ENCODE results near the gene SCYL2. TPM values are rescaled to one million over a fixed set of nuclear protein-coding genes. Genes with fewer than 3 reads are reported as not detected.
A peak's percentile ranks its signal among the peaks of the same experiment; 100 is the strongest.

SCYL2 gene
- total and polyA plus RNA-seq, 10 of the 15 experiments (the other 5 are each of a cell fraction or from before 2014, with no cell fraction given): 5.4 to 34.3 (median 26.9) TPM

GRCh38 chr12:100324498-100324897 is 57.5 kb downstream of the SCYL2 start:
- Histone ChIP-seq H3K9ac (ENCODE audit: control insufficient read depth, insufficient read depth, low read length) (no peak overlapping the region), H3K4me2 (ENCODE audit: control insufficient read depth, insufficient read depth) (no peak overlapping the region), H3K9me3 (replicated peaks; ENCODE audit: control insufficient read depth, insufficient read depth, low read length) (no peaks in the 10 kb centered on the region; the same call in 1 of the 3 replicates), H3K79me2 (ENCODE audit: control insufficient read depth, insufficient read depth, low read length) (no peaks in the 10 kb centered on the region), H3K4me1 (ENCODE audit: control insufficient read depth, insufficient read depth, low read length) (peaks cover 4% of the 10 kb centered on the region), H2AFZ (ENCODE audit: control insufficient read depth, low read depth, low read length) (no peak overlapping the region), H3K27me3 (replicated peaks in 1 of 2; ENCODE audit: control insufficient read depth in 2 of 2, insufficient read depth in 2 of 2, low read length in 1 of 2) (no peaks in the 10 kb centered on the region), H4K20me1 (ENCODE audit: control insufficient read depth, insufficient read depth) (no peaks in the 10 kb centered on the region), H3K27ac (ENCODE audit: control insufficient read depth, insufficient read depth) (no peak overlapping the region), H3K36me3 (ENCODE audit: control insufficient read depth in 2 of 2, insufficient read depth in 2 of 2, low read length in 1 of 2) (peaks cover 2 to 9% of the 10 kb centered on the region in 2 experiments; a peak in 3 of 4 replicates), H3K4me3 (no peak overlapping the region)
- TF ChIP-seq, protein P1, sequence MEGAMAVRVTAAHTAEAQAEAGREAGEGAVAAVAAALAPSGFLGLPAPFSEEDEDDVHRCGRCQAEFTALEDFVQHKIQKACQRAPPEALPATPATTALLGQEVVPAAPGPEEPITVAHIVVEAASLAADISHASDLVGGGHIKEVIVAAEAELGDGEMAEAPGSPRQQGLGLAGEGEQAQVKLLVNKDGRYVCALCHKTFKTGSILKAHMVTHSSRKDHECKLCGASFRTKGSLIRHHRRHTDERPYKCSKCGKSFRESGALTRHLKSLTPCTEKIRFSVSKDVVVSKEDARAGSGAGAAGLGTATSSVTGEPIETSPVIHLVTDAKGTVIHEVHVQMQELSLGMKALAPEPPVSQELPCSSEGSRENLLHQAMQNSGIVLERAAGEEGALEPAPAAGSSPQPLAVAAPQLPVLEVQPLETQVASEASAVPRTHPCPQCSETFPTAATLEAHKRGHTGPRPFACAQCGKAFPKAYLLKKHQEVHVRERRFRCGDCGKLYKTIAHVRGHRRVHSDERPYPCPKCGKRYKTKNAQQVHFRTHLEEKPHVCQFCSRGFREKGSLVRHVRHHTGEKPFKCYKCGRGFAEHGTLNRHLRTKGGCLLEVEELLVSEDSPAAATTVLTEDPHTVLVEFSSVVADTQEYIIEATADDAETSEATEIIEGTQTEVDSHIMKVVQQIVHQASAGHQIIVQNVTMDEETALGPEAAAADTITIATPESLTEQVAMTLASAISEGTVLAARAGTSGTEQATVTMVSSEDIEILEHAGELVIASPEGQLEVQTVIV (IDR thresholded peaks at IDR 0.05; ENCODE audit: borderline replicate concordance, partially characterized antibody): no peak
- TF ChIP-seq PAX5 (IDR thresholded peaks at IDR 0.05; ENCODE audit: borderline replicate concordance, low read depth, low read length) (no peak), TAF1 (IDR thresholded peaks at IDR 0.05; ENCODE audit: borderline replicate concordance, low read depth, low read length) (no peak), NR2C1 (IDR thresholded peaks at IDR 0.05) (no peak)
- intact Hi-C loops (cut with micrococcal nuclease; ENCODE audit: unreplicated experiment) (no loop called here), in situ Hi-C loops (cut with MboI) (no loop called here)
- no peak for DNase-seq (ENCODE audit: low read depth, low spot score)
- BruUV-seq (replicated peaks): no TSS peak
- no peak for FAIRE-seq
- ChIA-PET POLR2A (no interaction called here), CTCF (interaction anchor here (0.8 kb wide), 1 partner anchor 11 kb away, joined by 3 read pairs; no protein-coding TSS in a partner anchor), RAD21 (ENCODE audit: unreplicated experiment) (no interaction called here), SMC1A (ENCODE audit: uncharacterized antibody, unreplicated experiment) (interaction anchor here (0.5 to 3.2 kb wide), 4 partner anchors 8 to 47 kb away, joined by 3 to 9 read pairs (median 4); no protein-coding TSS in a partner anchor)
- peak; percentile 44; the same call in 2 of the 3 replicates for ATAC-seq

- Histone ChIP-seq H2AFZ (ENCODE audit: control insufficient read depth, low read depth, low read length) (no peak overlapping the region), H4K20me1 (ENCODE audit: control insufficient read depth, insufficient read depth) (no peaks in the 10 kb centered on the region), H3K4me2 (ENCODE audit: control insufficient read depth, insufficient read depth) (no peak overlapping the region), H3K79me2 (ENCODE audit: control insufficient read depth, insufficient read depth, low read length) (no peaks in the 10 kb centered on the region), H3K4me1 (ENCODE audit: control insufficient read depth, insufficient read depth, low read length) (peaks cover 9% of the 10 kb centered on the region), H3K27me3 (replicated peaks in 1 of 2; ENCODE audit: control insufficient read depth in 2 of 2, insufficient read depth in 2 of 2, low read length in 1 of 2) (no peaks in the 10 kb centered on the region), H3K36me3 (ENCODE audit: control insufficient read depth in 2 of 2, insufficient read depth in 2 of 2, low read length in 1 of 2) (peaks cover 2 to 9% of the 10 kb centered on the region in 2 experiments; a peak in 3 of 4 replicates), H3K27ac (ENCODE audit: control insufficient read depth, insufficient read depth) (no peak overlapping the region), H3K9ac (ENCODE audit: control insufficient read depth, insufficient read depth, low read length) (no peak overlapping the region), H3K9me3 (replicated peaks; ENCODE audit: control insufficient read depth, insufficient read depth, low read length) (no peaks in the 10 kb centered on the region; the same call in 1 of the 3 replicates), H3K4me3 (no peak overlapping the region)
- in situ Hi-C loops (cut with MboI): no loop called here
- ChIA-PET RAD21 (ENCODE audit: unreplicated experiment) (no interaction called here), POLR2A (interaction anchor here (2.2 kb wide), 1 partner anchor 58 kb away, joined by 10 read pairs; the partner anchor contains the start of genes DEPDC4 and SCYL2), SMC1A (ENCODE audit: uncharacterized antibody, unreplicated experiment) (interaction anchor here (1.3 to 1.4 kb wide), 2 partner anchors 53 kb away, joined by 3 to 4 read pairs; no protein-coding TSS in a partner anchor), CTCF (interaction anchor here (1.2 to 1.4 kb wide), 5 partner anchors 10 to 188 kb away, joined by 3 to 6 read pairs (median 3); no protein-coding TSS in a partner anchor)
- BruUV-seq (replicated peaks): no TSS peak
- DNase-seq (ENCODE audit: low read depth, low spot score): no peak
- no peak for FAIRE-seq
- intact Hi-C loops (cut with micrococcal nuclease; ENCODE audit: unreplicated experiment): no loop called here
- ATAC-seq: no peak
- TF ChIP-seq KDM1A (IDR thresholded peaks at IDR 0.05; ENCODE audit: borderline replicate concordance) (no peak), MEF2B (IDR thresholded peaks at IDR 0.05; ENCODE audit: partially characterized antibody, poor library complexity, severe bottlenecking) (no peak), SRF (IDR thresholded peaks at IDR 0.05; ENCODE audit: low read depth in 2 of 2, low read length in 2 of 2) (no peak), FOS (IDR thresholded peaks at IDR 0.05; ENCODE audit: borderline replicate concordance, extremely low read depth, insufficient read length) (no peak), SIX5 (IDR thresholded peaks at IDR 0.05; ENCODE audit: low read depth, low read length, severe bottlenecking) (no peak), SMAD1 (IDR thresholded peaks at IDR 0.05; ENCODE audit: low read depth, partially characterized antibody) (no peak), CEBPB (IDR thresholded peaks at IDR 0.05; ENCODE audit: borderline replicate concordance in 1 of 2, low read depth in 2 of 2, low read length in 2 of 2) (no peak)
- TF ChIP-seq, protein P2, sequence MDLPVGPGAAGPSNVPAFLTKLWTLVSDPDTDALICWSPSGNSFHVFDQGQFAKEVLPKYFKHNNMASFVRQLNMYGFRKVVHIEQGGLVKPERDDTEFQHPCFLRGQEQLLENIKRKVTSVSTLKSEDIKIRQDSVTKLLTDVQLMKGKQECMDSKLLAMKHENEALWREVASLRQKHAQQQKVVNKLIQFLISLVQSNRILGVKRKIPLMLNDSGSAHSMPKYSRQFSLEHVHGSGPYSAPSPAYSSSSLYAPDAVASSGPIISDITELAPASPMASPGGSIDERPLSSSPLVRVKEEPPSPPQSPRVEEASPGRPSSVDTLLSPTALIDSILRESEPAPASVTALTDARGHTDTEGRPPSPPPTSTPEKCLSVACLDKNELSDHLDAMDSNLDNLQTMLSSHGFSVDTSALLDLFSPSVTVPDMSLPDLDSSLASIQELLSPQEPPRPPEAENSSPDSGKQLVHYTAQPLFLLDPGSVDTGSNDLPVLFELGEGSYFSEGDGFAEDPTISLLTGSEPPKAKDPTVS (IDR thresholded peaks at IDR 0.05; ENCODE audit: low read depth, low read length): no peak
These were observed 59.2 kb downstream of the SCYL2 start for GRCh38 chr12:100326208-100326607.

Data from GM12878 (cell line).